GM12878 (cell line): Measurements from ENCODE around the gene PPP1R13L.

ENCODE experiments used
- ATF3 ChIP-seq: IDR thresholded peaks from 2 replicates; pipeline ENCODE4 v1.6.1; 2011; ENCODE audit warnings: low read depth, mild to moderate bottlenecking, low read length, moderate library complexity, borderline replicate concordance; ENCODE audit errors: extremely low read depth
- CHD1 ChIP-seq: IDR thresholded peaks from 2 replicates; pipeline ENCODE4 v1.6.1; 2012; ENCODE audit warnings: low read depth, low read length, improper control_type of control experiment
- JUNB ChIP-seq: IDR thresholded peaks from 2 replicates; pipeline ENCODE4 v1.6.1; 2016; ENCODE audit warnings: antibody characterized with exemption, mild to moderate bottlenecking
- MYC ChIP-seq: IDR thresholded peaks from 2 replicates; pipeline ENCODE4 v1.6.1; 2011; ENCODE audit warnings: mild to moderate bottlenecking, low read length, moderate library complexity, inconsistent platforms; ENCODE audit not compliant: insufficient read depth, insufficient replicate concordance, insufficient read length, severe bottlenecking
- POU2F2 ChIP-seq: IDR thresholded peaks from 3 replicates; pipeline ENCODE4 v1.6.1; 2011; ENCODE audit warnings: low read depth, mild to moderate bottlenecking, low read length, borderline replicate concordance
- RB1 ChIP-seq: fragments of 450-650 bp; formaldehyde crosslinking; IDR thresholded peaks from 2 replicates; pipeline ENCODE4 v1.6.1; 2017; ENCODE audit warnings: mild to moderate bottlenecking, borderline replicate concordance
- SMAD1 ChIP-seq: fragments of 450-650 bp; IDR thresholded peaks from 2 replicates; pipeline ENCODE4 v1.6.1; 2018; ENCODE audit warnings: mild to moderate bottlenecking, low read depth; ENCODE audit not compliant: partially characterized antibody
- ZBTB40 ChIP-seq: fragments of 450-650 bp; IDR thresholded peaks from 2 replicates; pipeline ENCODE4 v1.6.1; 2016; ENCODE audit warnings: mild to moderate bottlenecking, moderate library complexity, borderline replicate concordance

GRCh38 chr19:45439190-45439568, 34.3 kb upstream of the PPP1R13L start:
- no peak for TF ChIP-seq CHD1
- no peak for TF ChIP-seq ATF3
- TF ChIP-seq POU2F2: no peak
- TF ChIP-seq ZBTB40: peak; percentile 37; the same call in 1 of the 2 replicates
- no peak for TF ChIP-seq SMAD1
- no peak for TF ChIP-seq JUNB
- no peak for TF ChIP-seq RB1
- TF ChIP-seq MYC: no peak
